LHCN-M2 (cell line): ENCODE results near the gene CEBPA. TPM values are rescaled to one million over a fixed set of nuclear protein-coding genes. Genes with fewer than 3 reads are reported as not detected.

ENCODE experiments used
- DNase-seq: peaks from one replicate; pipeline ENCODE4 v3.0.0-alpha.2; 2012; ENCODE audit warnings: low read depth
- polyA plus RNA-seq: library from polyadenylated mRNA; unstranded; fragments of >200 nt; gene quantifications from one replicate; pipeline ENCODE4 v1.2.1, GENCODE V29; 2012; ENCODE audit warnings: missing spikeins
- total RNA-seq: library from RNA; depleted of rRNA; stranded (reverse); fragments of >200 nt; gene quantifications from 2 replicates; pipeline ENCODE4 v1.2.3, GENCODE V29; 2014; rRNA removed

CEBPA gene
- 0.17 and 0.19 TPM in 2 replicates for total RNA-seq
- not detected for polyA plus RNA-seq

GRCh38 chr19:33302175-33302973, at the start of gene CEBPA:
CEBPA (minus strand) TSS chr19:33302534; CDS start chr19:33302414, 120 bp downstream.
- DNase-seq, result peak; percentile 60

DNA sequence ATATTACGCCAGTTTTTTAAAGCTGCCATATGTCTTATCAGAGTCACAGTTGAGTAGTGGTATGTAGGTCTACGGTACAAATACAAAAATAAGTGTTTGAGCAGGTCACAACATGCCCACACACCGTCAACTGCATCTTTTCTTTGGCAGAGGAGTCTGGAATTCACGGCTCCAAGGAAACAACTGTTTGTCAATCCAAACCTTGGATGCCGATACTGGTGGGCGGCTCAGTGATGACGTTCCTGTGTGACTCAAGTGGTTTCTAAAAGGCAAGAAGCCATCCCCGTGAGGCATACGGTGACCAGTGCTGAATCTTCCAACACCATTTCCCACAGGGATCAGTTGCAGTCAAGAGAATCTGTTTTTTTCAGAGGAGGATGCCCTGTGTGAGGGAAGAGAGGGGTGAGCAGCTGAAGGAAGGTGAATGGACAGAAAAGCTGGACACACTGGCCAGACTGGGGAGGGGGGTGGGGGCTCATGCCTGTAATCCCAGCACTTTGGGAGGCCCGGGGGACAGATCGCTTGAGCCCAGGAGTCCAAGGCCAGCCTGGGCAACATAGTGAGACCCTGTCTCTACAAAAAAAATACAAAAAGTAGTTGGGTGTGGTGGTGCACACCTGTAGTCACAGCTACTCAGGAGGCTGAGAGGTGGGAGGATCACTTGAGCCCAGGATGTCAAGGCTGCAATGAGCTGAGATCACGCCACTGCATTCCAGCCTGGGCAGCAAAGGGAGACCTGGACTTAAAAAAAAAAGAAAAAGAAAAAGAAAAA, 48.4 kb upstream of the CEBPA start:
- peak; percentile 77 for DNase-seq

GRCh38 chr19:33349319-33350289, 47.3 kb upstream of the CEBPA start:
- no peak for DNase-seq

DNA sequence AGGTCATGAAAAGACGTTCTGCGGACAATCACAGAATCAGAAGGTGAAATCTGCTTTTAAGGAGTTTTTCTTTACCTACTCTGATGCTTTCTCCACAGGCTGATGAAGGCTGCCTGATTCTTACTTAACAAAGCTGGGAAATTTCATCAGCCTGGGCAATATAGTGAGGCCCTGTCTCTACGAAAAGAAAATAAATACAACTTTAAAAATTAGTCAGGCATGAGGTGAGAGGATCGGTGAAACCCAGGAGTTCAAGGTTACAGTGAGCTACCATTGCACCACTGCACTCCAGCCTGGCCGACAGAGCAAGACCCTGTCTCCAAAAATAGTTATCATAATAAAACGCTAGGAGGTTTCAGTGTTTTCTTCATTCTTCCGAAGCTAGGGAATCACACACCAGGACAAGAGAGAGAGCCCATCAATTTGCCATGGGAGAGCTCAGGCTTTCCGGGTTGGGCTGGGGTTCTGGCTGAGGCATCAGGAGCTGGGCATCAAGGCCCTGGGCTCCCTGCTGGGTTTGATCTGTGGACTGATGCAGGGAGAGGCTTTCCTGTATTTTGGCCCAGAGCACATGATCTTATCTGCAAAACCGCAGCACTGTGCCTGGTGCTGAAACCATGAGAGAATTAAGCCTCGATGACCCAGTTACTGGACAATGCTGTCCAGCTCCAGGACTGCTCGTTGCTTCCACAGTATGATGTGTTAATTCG, 46.1 kb upstream of the CEBPA start:
- peak; percentile 53 for DNase-seq

DNA sequence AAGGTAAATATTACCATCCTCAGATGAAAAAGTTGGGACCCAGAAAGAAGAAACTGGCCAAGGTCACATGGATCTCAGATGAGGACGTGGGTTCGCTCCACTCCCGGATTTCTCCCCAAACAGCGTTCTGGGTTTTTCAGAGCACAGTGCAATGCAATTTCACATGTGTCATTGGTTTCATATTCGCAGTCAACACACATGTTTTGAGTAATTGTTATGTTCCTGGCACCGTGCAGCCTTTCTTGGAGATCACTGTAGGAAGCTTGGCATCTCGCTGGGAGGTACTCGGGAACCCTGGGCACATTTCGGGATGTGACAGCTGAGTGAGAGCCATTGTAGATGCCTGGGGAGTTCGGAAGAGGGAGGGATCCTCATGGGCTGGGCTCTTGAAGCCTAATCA, 45.0 kb upstream of the CEBPA start:
- no peak for DNase-seq

DNA sequence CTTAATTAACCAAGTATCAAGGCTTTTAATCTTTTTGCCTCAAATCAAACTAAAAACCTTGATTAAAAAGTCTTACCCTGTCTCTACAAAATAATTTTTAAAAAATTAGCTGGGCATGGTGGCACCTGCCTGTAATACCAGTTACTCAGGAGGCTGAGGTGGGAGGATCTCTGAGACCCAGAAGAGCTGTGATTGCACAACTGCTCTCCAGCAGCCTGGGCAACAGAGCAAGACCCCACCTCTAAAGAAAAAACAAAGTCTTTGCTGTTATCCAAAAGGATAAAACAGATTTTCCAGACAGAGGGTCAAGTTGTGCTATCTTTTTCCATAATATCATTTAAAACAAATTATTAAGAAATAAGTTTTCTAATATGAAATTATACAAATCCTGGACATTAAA, 44.3 kb upstream of the CEBPA start:
- no peak for DNase-seq

DNA sequence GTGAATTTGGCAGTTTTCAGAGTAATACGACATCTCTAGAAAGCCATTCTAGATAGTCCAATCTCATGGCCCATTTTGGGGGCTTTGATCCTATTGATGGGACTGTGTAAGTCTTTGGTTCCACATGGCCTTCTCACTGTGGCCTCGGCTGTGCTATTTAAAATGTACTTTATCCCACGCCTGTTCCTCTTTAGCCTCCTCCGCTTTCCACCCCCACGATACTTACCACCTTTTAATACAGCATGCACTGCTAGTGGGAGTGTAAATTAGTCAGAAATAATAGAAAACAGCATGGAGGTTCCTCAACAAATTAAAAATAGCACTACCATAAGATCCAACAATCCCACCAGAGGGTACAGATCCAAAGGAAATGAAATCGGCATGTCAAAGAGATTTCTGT, 42.8 kb upstream of the CEBPA start:
- no peak for DNase-seq

DNA sequence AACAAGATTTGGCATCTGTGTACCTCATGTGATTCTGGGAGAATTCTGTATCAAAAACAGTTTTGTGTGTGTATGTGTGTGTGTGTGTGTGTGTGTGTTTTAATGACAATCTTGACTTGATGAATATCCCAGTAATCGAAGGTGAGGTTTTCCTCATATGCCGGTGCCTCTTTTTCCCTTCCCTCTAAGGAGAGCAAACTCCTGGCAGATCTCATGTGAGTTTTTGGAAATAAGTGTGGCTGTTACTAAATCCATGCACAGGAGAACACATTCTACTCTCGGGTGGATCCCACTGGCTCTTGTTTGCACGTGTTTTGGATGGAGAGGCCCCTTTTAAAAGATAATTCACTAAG, 42.2 kb upstream of the CEBPA start:
- DNase-seq, result no peak

DNA sequence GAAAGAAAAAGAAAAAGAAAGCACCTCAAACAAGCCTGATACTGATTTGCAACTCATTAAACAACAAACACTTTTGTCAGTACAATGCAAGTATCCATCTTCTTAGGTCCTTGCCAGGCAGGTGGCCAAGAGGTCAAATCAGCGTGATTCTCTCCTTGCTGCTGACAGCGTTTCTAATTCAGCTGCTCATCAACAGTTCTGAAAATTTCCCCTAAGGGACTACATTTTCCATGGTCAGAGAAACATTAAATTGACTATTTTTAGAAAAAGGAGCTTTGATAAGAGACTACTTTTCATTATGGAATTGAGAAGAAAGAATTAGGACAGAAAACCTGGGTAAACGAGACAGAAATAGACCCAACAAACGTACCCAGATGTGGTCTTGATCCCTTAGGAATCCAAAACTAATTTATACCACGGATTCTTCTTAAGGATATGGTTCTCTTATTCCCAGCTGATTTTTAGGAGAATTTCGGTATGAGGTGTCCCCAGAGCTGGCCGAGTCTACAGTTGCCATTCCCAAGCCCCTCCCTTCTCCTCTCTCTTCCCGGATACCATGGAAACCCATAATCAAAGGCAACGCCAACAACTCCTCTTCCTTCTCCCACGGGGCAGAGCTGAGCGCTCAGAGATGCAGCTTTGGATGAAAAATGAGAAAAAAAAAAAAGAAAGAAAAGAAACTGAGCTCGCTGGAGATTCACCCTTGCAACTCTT, 41.7 kb upstream of the CEBPA start:
- DNase-seq, result peak; percentile 22

- no peak for DNase-seq
Observed at GRCh38 chr19:33343301-33343700, 41.0 kb upstream of the CEBPA start.

GRCh38 chr19:33340991-33341390, 38.7 kb upstream of the CEBPA start:
- DNase-seq, result no peak

- DNase-seq, result no peak
Observed at GRCh38 chr19:33339016-33339984, 37.0 kb upstream of the CEBPA start.

DNA sequence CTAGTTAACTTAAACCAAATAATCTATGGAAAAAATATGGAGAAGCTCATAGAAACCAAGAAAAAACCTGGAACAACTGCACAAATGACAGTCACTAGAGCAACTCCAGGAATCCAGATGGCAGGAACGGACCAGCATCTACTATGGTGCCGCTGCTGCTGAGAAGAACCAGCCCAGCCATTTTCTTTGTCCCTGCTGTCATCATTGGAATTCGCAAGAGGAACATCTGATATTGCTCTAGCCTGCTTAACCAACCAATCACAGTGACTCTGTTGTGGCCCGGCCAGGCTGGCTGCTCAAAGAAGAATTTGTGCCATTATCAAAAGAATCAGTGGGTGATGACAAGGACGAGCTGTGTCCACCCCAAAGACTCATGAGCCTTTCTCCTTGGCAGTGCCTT, 33.1 kb upstream of the CEBPA start:
- DNase-seq, result no peak

DNA sequence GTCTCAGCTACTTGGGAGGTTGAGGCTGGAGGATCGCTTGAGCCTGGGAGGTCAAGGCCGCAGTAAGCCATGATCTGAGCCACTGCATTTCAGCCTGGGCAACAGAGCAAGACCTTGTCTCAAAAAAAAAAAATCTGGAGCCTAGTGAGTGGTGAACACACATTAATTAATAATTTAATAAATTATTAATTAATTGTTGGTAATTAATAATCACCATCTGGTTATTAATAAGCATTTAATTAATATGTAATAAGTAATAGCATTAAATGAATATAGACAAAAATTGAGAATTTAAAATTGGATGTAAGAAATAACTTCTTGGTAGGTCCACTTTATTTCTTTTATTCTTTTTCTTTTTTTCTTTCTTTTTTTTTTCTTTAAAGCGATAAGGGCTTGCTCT, 31.9 kb upstream of the CEBPA start:
- DNase-seq, result no peak

DNA sequence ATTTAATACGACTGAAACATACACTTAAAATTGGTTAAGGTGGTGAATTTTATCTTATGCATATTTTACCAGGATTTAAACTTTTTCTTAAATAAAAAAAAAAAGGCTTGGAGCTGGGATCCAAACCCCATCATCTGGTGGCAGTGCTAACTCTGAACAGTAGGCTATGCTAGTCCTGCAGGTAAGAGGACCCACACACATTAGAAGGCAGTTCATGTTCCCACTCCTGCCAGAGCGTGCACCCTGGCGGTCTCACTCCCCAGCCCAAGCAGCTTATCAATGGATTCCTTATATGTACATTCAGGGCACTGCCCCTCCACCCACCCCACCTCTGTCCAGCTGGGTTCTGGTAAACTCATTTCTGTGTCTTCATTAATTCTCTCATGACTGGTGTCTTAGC, 31.3 kb upstream of the CEBPA start:
- no peak for DNase-seq

DNA sequence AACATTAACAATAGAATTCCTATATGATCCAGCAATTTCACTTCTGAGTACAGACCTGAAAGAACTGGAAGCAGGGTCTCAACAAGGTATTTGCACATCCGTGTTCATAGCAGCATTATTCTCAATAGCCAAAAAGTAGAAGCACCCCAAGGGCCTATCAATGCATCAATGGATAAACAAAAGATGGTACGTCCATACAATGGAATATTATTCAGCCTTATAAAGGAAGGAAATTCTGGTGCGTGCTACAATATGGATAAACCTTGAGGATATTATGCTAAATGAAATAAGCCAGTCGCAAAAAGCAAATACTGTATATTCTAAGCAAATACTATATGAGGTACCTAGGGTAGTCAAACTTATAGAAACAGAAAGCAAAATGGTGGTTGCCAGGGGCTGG, 30.8 kb upstream of the CEBPA start:
- DNase-seq, result no peak

- no peak for DNase-seq
Observed at GRCh38 chr19:33332248-33332647, 29.9 kb upstream of the CEBPA start.

GRCh38 chr19:33329736-33330135, 27.4 kb upstream of the CEBPA start:
- no peak for DNase-seq

- DNase-seq, result no peak
Observed at GRCh38 chr19:33329060-33329459, 26.7 kb upstream of the CEBPA start.
